HepG2 (cell line): ENCODE measurements around the gene TMEM44. TPM values are rescaled to one million over a fixed set of nuclear protein-coding genes. Genes with fewer than 3 reads are reported as not detected.

Experiments used
- ATAC-seq: fragments of 200-7000 bp; cut with Tn5 transposase; 3 replicates; pipeline ENCODE4 v1.9.1; 2020; ENCODE audit warnings: mild to moderate bottlenecking, moderate library complexity
- BruUV-seq: library from RNA; stranded (reverse); fragments of 400-500 nt; replicated peaks from 2 replicates; lab custom pipeline; 2021; lab: Mats Ljungman, UMichigan
- CTCF ChIA-PET: fragments of 300-600 bp; formaldehyde crosslinking; extraction: SDS; loops from one replicate; lab custom pipeline; 2021; ENCODE audit warnings: low total read pairs, inconsistent platforms, low intra/inter-chr PET ratio; lab: Yijun Ruan, JAX
- POLR2A ChIA-PET: fragments of 350-600 bp; sonication (Branson Sonifier 250); formaldehyde crosslinking; loops from one replicate; lab custom pipeline; 2020; ENCODE audit warnings: antibody characterized with exemption, inconsistent platforms; lab: Yijun Ruan, JAX
- DNase-seq: peaks from one replicate; pipeline ENCODE4 v3.0.0-alpha.2; 2015; ENCODE audit warnings: low spot score
- FAIRE-seq: peaks from 3 replicates; lab custom pipeline; 2011; peaks lifted over from hg19 to GRCh38; lab: Jason Lieb, UNC
- H2AFZ ChIP-seq: one replicate; pipeline ENCODE4 v1.6.1; 2011; ENCODE audit warnings: low read length, inconsistent platforms
- H3K27ac ChIP-seq: fragments of 300-600 bp; 3 replicates; pipeline ENCODE4 v1.8.0; 2011; ENCODE audit warnings: mixed run types, mild to moderate bottlenecking, mixed read lengths, low read length, inconsistent platforms; ENCODE audit not compliant: insufficient read depth; ENCODE audit errors: extremely low read length
- H3K27me3 ChIP-seq, 2 experiments: fragments of 200-600 bp in 1 of 2; 2 replicates in 1 of 2; 3 replicates in 1 of 2; pipeline versions ENCODE4 v1.6.0 to v1.8.0; 2011; ENCODE audit warnings: low read length in 2 of 2, mild to moderate bottlenecking in 2 of 2, moderate library complexity in 2 of 2, inconsistent platforms in 1 of 2; ENCODE audit not compliant: insufficient read depth in 2 of 2, control insufficient read depth in 1 of 2
- H3K36me3 ChIP-seq, 2 experiments: fragments of 200-600 bp in 1 of 2; replicated peaks in 1 of 2; 2 replicates in 1 of 2; 3 replicates in 1 of 2; pipeline versions ENCODE4 v1.5.1 to v1.8.0; 2011; ENCODE audit warnings: low read length in 2 of 2, inconsistent platforms in 1 of 2; ENCODE audit not compliant: insufficient read depth in 2 of 2, control insufficient read depth in 1 of 2
- H3K4me1 ChIP-seq: 2 replicates; pipeline ENCODE4 v1.5.1; 2012; ENCODE audit warnings: low read length, inconsistent platforms; ENCODE audit not compliant: insufficient read depth
- H3K4me2 ChIP-seq: 2 replicates; pipeline ENCODE4 v1.6.0; 2011; ENCODE audit warnings: low read depth, low read length, inconsistent platforms
- H3K4me3 ChIP-seq, 3 experiments: fragments of 200-600 bp in 1 of 3; sonication (generic), shearing (Covaris generic) in 1 of 3; replicated peaks in 1 of 3; 2 replicates each; pipeline ENCODE4 v1.5.1; 2011 to 2016; ENCODE audit warnings: low read length in 3 of 3, inconsistent platforms in 2 of 3, low read depth in 2 of 3, mild to moderate bottlenecking in 2 of 3, control low read depth in 1 of 3, mixed read lengths in 1 of 3; ENCODE audit not compliant: insufficient read depth in 1 of 3
- H3K79me2 ChIP-seq: one replicate; pipeline ENCODE4 v1.6.1; 2011; ENCODE audit warnings: low read length, inconsistent platforms; ENCODE audit not compliant: insufficient read depth
- H3K9ac ChIP-seq: 2 replicates; pipeline ENCODE4 v1.6.0; 2011; ENCODE audit warnings: mild to moderate bottlenecking, low read depth, low read length, inconsistent platforms; ENCODE audit not compliant: insufficient read depth
- H3K9me3 ChIP-seq: 2 replicates; pipeline ENCODE4 v1.5.1; 2012; ENCODE audit warnings: mild to moderate bottlenecking, low read length
- H4K20me1 ChIP-seq: 2 replicates; pipeline ENCODE4 v1.6.0; 2011; ENCODE audit warnings: inconsistent platforms, mild to moderate bottlenecking, low read length, moderate library complexity; ENCODE audit not compliant: insufficient read depth
- GABPA ChIP-seq, 2 experiments: IDR thresholded peaks; 2 replicates each; pipeline ENCODE4 v1.6.1; 2011 to 2016; ENCODE audit warnings: low read depth in 2 of 2, low read length in 1 of 2, missing biosample characterization in 1 of 2, missing genetic modification characterization in 1 of 2
- MAFF ChIP-seq: IDR thresholded peaks from 2 replicates; pipeline ENCODE4 v1.6.1; 2011; ENCODE audit warnings: low read depth, low read length, improper control_type of control experiment
- MAFK ChIP-seq, 2 experiments: IDR thresholded peaks in 1 of 2; conservative IDR thresholded peaks in 1 of 2; 2 replicates each; pipeline ENCODE4 v1.6.1; 2011; ENCODE audit warnings: improper control_type of control experiment in 2 of 2, low read length in 2 of 2
- MZF1 ChIP-seq: sonication (generic); formaldehyde crosslinking; IDR thresholded peaks from 2 replicates; pipeline ENCODE4 v1.8.1; 2023; ENCODE audit warnings: mild to moderate bottlenecking, missing genetic modification reagents, borderline replicate concordance
- NFE2L2 ChIP-seq: fragments of 150-350 bp; IDR thresholded peaks from 2 replicates; pipeline ENCODE4 v1.6.1; 2014; ENCODE audit warnings: low read length
- NFKBIZ ChIP-seq: IDR thresholded peaks from 2 replicates; pipeline ENCODE4 v1.6.1; 2018; ENCODE audit warnings: missing genetic modification reagents, missing compliant biosample characterization
- RBAK ChIP-seq: sonication (generic); formaldehyde crosslinking; IDR thresholded peaks from 2 replicates; pipeline ENCODE4 v1.5.1; 2020; ENCODE audit warnings: mild to moderate bottlenecking, missing genetic modification reagents
- ZFAT ChIP-seq: sonication (generic); formaldehyde crosslinking; conservative IDR thresholded peaks from 2 replicates; pipeline ENCODE4 v1.8.1; 2023; ENCODE audit warnings: missing genetic modification reagents, inconsistent platforms
- ZZZ3 ChIP-seq: sonication (generic); formaldehyde crosslinking; IDR thresholded peaks from 2 replicates; pipeline ENCODE4 v1.4.0; 2020; ENCODE audit warnings: missing genetic modification reagents, mild to moderate bottlenecking, borderline replicate concordance
- WGBS: methylation state at CpG from one replicate; pipeline ENCODE4 v1.1.6; 2017; ENCODE audit warnings: low lambda C conversion rate; 5-methylcytosine and 5-hydroxymethylcytosine counted together
- in situ Hi-C: cut with HindIII; loops from 2 replicates; pipeline ENCODE4 v1.10.0; 2017; ENCODE audit warnings: low pct_unique_long_range_greater_than_20kb; ENCODE audit not compliant: extremely low pct_ligation_motif_present
- intact Hi-C: fragments of 100-400 bp; cut with micrococcal nuclease; formaldehyde crosslinking; loops from one replicate; pipeline ENCODE4 v1.10.0; 2022; ENCODE audit not compliant: unreplicated experiment
- polyA plus RNA-seq, 8 experiments: library from polyadenylated mRNA; depleted of rRNA in 3 of 8; stranded (reverse) in 7 of 8; unstranded in 1 of 8; fragments of >200 nt; fragmentation: Illumina TruSeq in 4 of 8; extraction: Trizol in 4 of 8; gene quantifications; 2 replicates each; pipeline versions ENCODE4 v1.2.1 to v1.2.3, GENCODE V29; 2011 to 2016; ENCODE audit warnings: low read depth in 4 of 8, missing spikeins in 1 of 8, mixed read lengths in 1 of 8; ENCODE audit not compliant: insufficient read depth in 1 of 8
- total RNA-seq, 5 experiments: library from RNA; depleted of rRNA; stranded (reverse); fragments of >200 nt; fragmentation: Illumina TruSeq; extraction: Trizol; gene quantifications; 2 replicates each; pipeline ENCODE4 v1.2.3, GENCODE V29; 2016; ENCODE audit warnings: low read depth in 1 of 5
- TF ChIP-seq, protein P1 (sequence below): sonication (generic); formaldehyde crosslinking; IDR thresholded peaks from 2 replicates; pipeline ENCODE4 v1.9.0; 2021; ENCODE audit warnings: missing genetic modification reagents, mild to moderate bottlenecking, borderline replicate concordance
- TF ChIP-seq, protein P2 (sequence below): sonication (generic); formaldehyde crosslinking; IDR thresholded peaks from 2 replicates; pipeline ENCODE4 v1.5.1; 2020; ENCODE audit warnings: mild to moderate bottlenecking, missing genetic modification reagents, moderate library complexity
- TF ChIP-seq, protein P3 (sequence below): IDR thresholded peaks from 2 replicates; pipeline ENCODE4 v1.6.1; 2016; ENCODE audit warnings: mild to moderate bottlenecking
- TF ChIP-seq, protein P4 (sequence below): sonication (generic); formaldehyde crosslinking; IDR thresholded peaks from 2 replicates; pipeline ENCODE4 v1.5.1; 2020; ENCODE audit warnings: missing genetic modification reagents, mild to moderate bottlenecking, borderline replicate concordance

Gene TMEM44
- total and polyA plus RNA-seq, 2 of the 13 experiments (the other 11 are each of a cell fraction or from before 2014, with no cell fraction given), result 7.3 to 13.8 TPM

DNA sequence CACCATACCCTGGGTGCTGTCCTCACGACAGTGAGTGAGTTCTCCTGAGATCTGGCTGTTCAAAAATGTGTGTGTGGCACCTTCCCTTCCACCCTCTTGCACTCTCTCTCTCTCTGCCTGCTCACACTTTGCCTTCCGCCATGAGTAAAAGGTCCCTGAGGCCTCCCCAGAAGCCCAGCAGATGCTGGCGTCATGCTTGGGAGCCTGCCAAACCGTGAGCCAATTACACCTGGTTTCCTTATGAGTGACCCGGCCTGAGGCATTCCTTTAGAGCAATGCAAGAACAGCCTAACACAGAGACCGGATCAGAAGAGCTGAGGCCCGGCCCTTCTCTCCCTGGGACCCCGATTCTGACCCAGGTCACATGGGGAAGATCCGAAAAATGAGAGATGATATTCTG lies 15.4 kb downstream of the TMEM44 start (continued):
- TF ChIP-seq, protein P1, sequence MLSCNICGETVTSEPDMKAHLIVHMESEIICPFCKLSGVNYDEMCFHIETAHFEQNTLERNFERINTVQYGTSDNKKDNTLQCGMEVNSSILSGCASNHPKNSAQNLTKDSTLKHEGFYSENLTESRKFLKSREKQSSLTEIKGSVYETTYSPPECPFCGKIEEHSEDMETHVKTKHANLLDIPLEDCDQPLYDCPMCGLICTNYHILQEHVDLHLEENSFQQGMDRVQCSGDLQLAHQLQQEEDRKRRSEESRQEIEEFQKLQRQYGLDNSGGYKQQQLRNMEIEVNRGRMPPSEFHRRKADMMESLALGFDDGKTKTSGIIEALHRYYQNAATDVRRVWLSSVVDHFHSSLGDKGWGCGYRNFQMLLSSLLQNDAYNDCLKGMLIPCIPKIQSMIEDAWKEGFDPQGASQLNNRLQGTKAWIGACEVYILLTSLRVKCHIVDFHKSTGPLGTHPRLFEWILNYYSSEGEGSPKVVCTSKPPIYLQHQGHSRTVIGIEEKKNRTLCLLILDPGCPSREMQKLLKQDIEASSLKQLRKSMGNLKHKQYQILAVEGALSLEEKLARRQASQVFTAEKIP (CRISPR knock-in tag), result no peak
- no peak for TF ChIP-seq GABPA (IDR thresholded peaks at IDR 0.05; ENCODE audit: low read depth, low read length)
- TF ChIP-seq GABPA (CRISPR knock-in tag; IDR thresholded peaks at IDR 0.05; ENCODE audit: low read depth), result no peak
- no peak for TF ChIP-seq ZFAT (CRISPR knock-in tag)
- no peak for TF ChIP-seq ZZZ3 (CRISPR knock-in tag)
- TF ChIP-seq, protein P2, sequence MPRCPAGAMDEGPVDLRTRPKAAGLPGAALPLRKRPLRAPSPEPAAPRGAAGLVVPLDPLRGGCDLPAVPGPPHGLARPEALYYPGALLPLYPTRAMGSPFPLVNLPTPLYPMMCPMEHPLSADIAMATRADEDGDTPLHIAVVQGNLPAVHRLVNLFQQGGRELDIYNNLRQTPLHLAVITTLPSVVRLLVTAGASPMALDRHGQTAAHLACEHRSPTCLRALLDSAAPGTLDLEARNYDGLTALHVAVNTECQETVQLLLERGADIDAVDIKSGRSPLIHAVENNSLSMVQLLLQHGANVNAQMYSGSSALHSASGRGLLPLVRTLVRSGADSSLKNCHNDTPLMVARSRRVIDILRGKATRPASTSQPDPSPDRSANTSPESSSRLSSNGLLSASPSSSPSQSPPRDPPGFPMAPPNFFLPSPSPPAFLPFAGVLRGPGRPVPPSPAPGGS (CRISPR knock-in tag), result no peak
- TF ChIP-seq, all 625 proteins: peak for 0

DNA sequence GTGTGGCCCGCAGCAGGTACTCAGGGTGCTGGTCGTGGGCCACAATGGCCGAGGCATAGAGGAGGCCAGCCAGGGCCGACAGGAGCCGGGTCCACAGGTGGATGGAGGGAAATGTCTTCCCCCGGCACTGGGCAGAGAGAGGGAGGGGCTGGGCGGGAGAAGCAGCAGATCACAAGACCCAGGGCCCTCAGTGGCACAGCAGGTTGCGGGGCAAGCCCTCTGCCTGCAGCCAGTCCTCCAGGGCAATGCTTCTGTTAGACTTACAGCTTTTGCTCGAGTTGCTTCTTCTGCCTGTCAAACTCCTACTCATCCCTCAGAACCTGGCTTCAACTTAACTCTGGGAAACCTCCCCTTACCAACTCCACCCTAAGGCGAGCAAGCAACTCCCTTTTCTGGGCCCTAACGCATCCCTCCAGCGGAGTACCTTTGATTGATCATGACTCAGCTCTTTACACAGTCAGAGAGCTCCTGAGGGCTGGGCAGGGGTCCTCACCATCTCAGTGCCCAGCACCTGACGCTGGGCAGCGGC lies 16.0 kb downstream of the TMEM44 start:
- Histone ChIP-seq H3K79me2 (no peaks in the 10 kb centered on the region), H2AFZ (no peak overlapping the region), H3K27me3 (no peaks in the 10 kb centered on the region), H3K9me3 (no peaks in the 10 kb centered on the region), H3K36me3 (no peaks in the 10 kb centered on the region), H3K4me1 (peaks cover 21% of the 10 kb centered on the region), H3K27ac (no peak overlapping the region), H4K20me1 (no peaks in the 10 kb centered on the region), H3K9ac (no peak overlapping the region), H3K4me2 (no peak overlapping the region), H3K4me3 (no peak overlapping the region)
- in situ Hi-C loops (no loop called here), intact Hi-C loops (no loop called here)
- ChIA-PET CTCF (no interaction called here), POLR2A (no interaction called here)
- FAIRE-seq (no peak), DNase-seq (no peak), ATAC-seq (no peak)
- TF ChIP-seq MAFK (conservative IDR thresholded peaks at IDR 0.05 in 1 of 2, IDR thresholded peaks at IDR 0.05 in 1 of 2; ENCODE audit: low read length in 2 of 2) (peak in 1 of 2 experiments; percentile 23; a peak in 2 of 4 replicates), MZF1 (CRISPR knock-in tag) (no peak), NFKBIZ (CRISPR knock-in tag) (no peak), NFE2L2 (peak; percentile 44; the same call in 1 of the 2 replicates), MAFF (0 out of 2 replicates have a peak, but pooled peaks have one; percentile 3), RBAK (CRISPR knock-in tag) (no peak)
- TF ChIP-seq, protein P3, sequence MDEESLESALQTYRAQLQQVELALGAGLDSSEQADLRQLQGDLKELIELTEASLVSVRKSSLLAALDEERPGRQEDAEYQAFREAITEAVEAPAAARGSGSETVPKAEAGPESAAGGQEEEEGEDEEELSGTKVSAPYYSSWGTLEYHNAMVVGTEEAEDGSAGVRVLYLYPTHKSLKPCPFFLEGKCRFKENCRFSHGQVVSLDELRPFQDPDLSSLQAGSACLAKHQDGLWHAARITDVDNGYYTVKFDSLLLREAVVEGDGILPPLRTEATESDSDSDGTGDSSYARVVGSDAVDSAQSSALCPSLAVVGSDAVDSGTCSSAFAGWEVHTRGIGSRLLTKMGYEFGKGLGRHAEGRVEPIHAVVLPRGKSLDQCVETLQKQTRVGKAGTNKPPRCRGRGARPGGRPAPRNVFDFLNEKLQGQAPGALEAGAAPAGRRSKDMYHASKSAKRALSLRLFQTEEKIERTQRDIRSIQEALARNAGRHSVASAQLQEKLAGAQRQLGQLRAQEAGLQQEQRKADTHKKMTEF (CRISPR knock-in tag), result no peak
- TF ChIP-seq, protein P4, sequence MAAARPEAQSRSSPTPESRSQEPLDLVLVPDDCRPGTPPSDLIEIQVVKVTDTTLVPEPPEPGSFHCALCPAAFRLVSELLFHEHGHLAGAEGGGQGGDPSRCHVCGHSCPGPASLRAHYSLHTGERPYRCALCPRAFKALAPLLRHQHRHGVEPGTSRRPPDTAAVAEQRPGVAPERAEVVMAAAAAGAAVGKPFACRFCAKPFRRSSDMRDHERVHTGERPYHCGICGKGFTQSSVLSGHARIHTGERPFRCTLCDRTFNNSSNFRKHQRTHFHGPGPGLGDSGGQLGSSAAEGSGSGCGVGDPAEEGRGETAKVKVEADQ (CRISPR knock-in tag), result no peak
- WGBS, result 95% methylated on average over 13 of the region's 14 CpGs
- BruUV-seq, result no TSS peak
